Measurements from ENCODE around the gene PPP4R3B.
A peak's percentile ranks its signal among the peaks of the same experiment; 100 is the strongest.

PPP4R3B gene

DNA sequence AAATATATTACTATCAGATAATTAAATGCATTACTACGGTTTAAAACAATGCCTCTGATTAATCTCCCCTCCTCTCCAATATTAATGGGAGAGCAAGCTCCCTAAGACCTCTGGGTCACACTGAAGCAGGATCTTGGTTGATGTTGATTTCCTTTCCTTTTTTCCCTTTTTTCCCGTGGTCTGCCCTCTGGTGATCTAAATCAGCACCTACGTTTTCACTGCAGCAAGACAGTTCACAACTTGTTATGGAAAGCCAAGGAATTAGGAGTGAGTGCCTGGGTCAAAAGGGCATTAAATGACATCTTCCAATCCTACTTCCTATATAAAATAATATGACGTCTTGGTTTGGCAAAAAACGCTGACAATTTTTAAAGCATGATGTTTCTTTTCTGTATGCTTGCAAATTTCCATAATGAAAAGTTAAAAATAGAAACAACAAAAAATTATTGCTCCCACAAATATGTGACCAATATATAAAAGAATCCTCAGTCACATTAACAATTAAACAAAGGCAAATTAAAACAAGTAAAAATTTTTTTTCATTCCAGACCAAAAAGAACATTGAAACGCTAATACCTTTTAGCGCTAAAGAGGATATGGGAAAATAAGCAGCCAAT is 105.8 kb downstream of the PPP4R3B start:
- DNase-seq = peak; percentile 59

DNA sequence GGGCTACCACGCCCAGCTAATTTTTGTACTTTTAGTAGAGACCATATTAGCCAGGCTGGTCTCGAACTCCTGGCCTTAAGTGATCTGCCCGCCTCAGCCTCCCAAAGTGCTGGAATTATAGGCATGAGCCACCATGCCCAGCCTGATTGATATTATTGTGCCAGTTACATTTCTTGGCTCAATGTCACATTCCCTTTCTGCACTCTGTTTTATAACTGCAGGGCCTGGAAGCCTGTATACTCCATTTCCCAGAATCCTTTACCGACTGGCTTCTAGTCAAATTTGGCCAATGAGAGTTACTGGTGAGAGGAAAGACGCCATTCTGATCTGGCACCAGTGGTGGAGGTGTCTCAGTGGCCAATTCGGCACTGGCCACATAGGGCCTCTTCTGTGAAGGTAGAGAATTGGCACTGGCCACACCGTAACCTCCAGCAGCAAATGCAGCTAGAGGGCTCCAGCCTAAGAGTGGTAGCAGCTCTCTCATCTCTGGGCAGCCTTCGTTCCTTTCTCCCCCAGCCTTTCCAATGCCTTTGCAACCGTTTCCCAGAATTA is 114.8 kb downstream of the PPP4R3B start:
- DNase-seq = no peak

DNA sequence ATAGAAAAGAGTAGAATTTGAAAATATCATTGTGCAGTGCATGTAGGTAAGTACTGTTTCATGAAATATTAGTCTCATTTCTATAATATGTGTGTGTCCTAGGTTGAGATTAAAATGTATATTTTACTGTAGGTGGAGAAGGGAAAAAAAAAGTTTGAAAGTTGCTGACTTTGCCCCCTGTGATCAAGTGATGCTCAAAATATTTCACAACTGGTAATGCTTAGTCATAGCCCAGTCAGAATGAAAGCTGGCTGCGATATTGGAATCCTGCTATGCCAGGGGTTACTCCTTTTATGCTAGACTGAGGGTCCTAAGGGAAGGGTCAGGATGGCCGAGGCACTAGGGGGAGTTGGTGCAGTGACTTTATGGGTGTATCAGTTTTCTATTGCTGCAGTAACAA is 117.4 kb downstream of the PPP4R3B start:
- no peak for DNase-seq

DNA sequence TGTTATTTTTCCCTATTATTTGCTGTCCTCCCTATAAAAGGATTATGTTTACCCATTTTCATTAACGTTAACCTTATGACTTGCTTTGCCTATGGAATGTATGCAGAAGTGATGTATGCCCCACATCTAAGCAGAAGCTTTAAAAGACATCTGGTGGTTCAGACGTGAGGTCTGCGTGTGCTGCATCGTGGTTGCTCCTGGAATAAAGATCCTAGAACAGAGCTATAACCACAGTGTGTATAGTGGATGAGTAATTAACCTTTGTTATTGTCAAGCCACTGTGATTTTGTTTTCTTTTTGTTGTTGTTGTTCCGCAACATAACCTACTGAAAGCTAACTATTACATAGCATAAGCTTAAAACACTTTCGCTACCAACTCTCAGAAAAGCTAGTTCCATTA is 118.8 kb downstream of the PPP4R3B start:
- DNase-seq = no peak
